Right atrium auricular region (tissue), 2 donors: ENCODE results near the gene BRINP1. TPM values are rescaled to one million over a fixed set of nuclear protein-coding genes. Genes with fewer than 3 reads are reported as not detected.

Experiments
- DNase-seq: peaks from one replicate; pipeline ENCODE4 v3.0.0-alpha.2; 2019; ENCODE audit warnings: low spot score
- H3K27ac ChIP-seq, 2 donors: fragments of 200-600 bp; sonication (generic); 1 replicate in 1 of 2; 2 replicates in 1 of 2; pipeline ENCODE4 v1.5.1; 2016 to 2019
- H3K27me3 ChIP-seq, 2 donors: fragments of 200-600 bp; sonication (generic); one replicate each; pipeline versions ENCODE4 v1.5.1 to v1.6.0; 2017 to 2019
- H3K36me3 ChIP-seq: fragments of 200-600 bp; sonication (generic); one replicate; pipeline ENCODE4 v1.5.1; 2016
- H3K4me1 ChIP-seq, 2 donors: fragments of 200-600 bp; sonication (generic); one replicate each; pipeline versions ENCODE4 v1.5.1 to v1.6.0; 2017 to 2019
- H3K4me3 ChIP-seq, 2 donors: fragments of 200-600 bp; sonication (generic); 1 replicate in 1 of 2; 2 replicates in 1 of 2; pipeline ENCODE4 v1.5.1; 2017 to 2019; ENCODE audit warnings: mild to moderate bottlenecking in 1 of 2, moderate library complexity in 1 of 2
- H3K9me3 ChIP-seq, 2 donors: fragments of 200-600 bp; sonication (generic); one replicate each; pipeline ENCODE4 v1.5.1; 2019
- CTCF ChIP-seq, 2 donors: fragments of 200-600 bp; sonication (generic); IDR thresholded peaks; one replicate each; pipeline ENCODE4 v1.5.1; 2019; ENCODE audit warnings: antibody characterized with exemption in 2 of 2
- total RNA-seq, 2 donors: library from RNA; depleted of rRNA; stranded (reverse); fragments of >200 nt; gene quantifications; one replicate each; pipeline ENCODE4 v1.1.0, GENCODE V29; 2016

BRINP1 gene
- total RNA-seq, 2 donors from 2014 or later, result 0.78 to 2.0 TPM

GRCh38 chr9:119137479-119137878 lies 231.8 kb downstream of the BRINP1 start:
- no peaks in the 10 kb centered on the region for H3K4me1 ChIP-seq
- DNase-seq, result no peak
- no peaks in the 10 kb centered on the region for H3K9me3 ChIP-seq
- TF ChIP-seq CTCF (IDR thresholded peaks at IDR 0.05), result no peak
- no peaks in the 10 kb centered on the region for H3K27me3 ChIP-seq
- H3K27ac ChIP-seq, result no peak overlapping the region
- H3K36me3 ChIP-seq, result no peaks in the 10 kb centered on the region
- H3K4me3 ChIP-seq, result no peak overlapping the region

GRCh38 chr9:119126040-119126439 lies 243.2 kb downstream of the BRINP1 start:
- no peak for DNase-seq
- H3K27ac ChIP-seq, result no peak overlapping the region
- no peaks in the 10 kb centered on the region for H3K36me3 ChIP-seq
- no peak overlapping the region for H3K4me3 ChIP-seq
- no peak for TF ChIP-seq CTCF (IDR thresholded peaks at IDR 0.05)
- no peaks in the 10 kb centered on the region for H3K4me1 ChIP-seq
- no peaks in the 10 kb centered on the region for H3K27me3 ChIP-seq
- H3K9me3 ChIP-seq, result no peaks in the 10 kb centered on the region

- TF ChIP-seq CTCF (IDR thresholded peaks at IDR 0.05), result no peak
- H3K27ac ChIP-seq, result no peak overlapping the region
- no peaks in the 10 kb centered on the region for H3K36me3 ChIP-seq
- H3K4me1 ChIP-seq, result no peaks in the 10 kb centered on the region
- H3K4me3 ChIP-seq, result no peak overlapping the region
- DNase-seq, result no peak
- H3K27me3 ChIP-seq, result no peaks in the 10 kb centered on the region
- H3K9me3 ChIP-seq, result no peaks in the 10 kb centered on the region
Measured at GRCh38 chr9:119121899-119122298, 247.3 kb downstream of the BRINP1 start.

- no peak overlapping the region for H3K27ac ChIP-seq
- DNase-seq, result no peak
- H3K4me3 ChIP-seq, result no peak overlapping the region
- H3K27me3 ChIP-seq, result no peaks in the 10 kb centered on the region
- no peaks in the 10 kb centered on the region for H3K9me3 ChIP-seq
- H3K4me1 ChIP-seq, result no peaks in the 10 kb centered on the region
- TF ChIP-seq CTCF (IDR thresholded peaks at IDR 0.05), result no peak
- no peaks in the 10 kb centered on the region for H3K36me3 ChIP-seq
Measured at GRCh38 chr9:119117409-119117808, 251.8 kb downstream of the BRINP1 start.
